GM10248 (cell line): Measurements from ENCODE around the gene CEP85L.

Experiments used
- CTCF ChIA-PET: fragments of 300-600 bp; sonication (Branson Sonifier 250); formaldehyde crosslinking; extraction: SDS; loops from one replicate; lab custom pipeline; 2021; ENCODE audit warnings: antibody characterized with exemption; lab: Yijun Ruan, JAX
- POLR2A ChIA-PET: fragments of 350-650 bp; sonication (Branson Sonifier 250); formaldehyde crosslinking; extraction: SDS; loops from one replicate; lab custom pipeline; 2020; ENCODE audit warnings: antibody characterized with exemption; lab: Yijun Ruan, JAX
- DNase-seq: peaks from one replicate; pipeline ENCODE4 v3.0.0; 2012; ENCODE audit errors: extremely low spot score
- CTCF ChIP-seq: IDR thresholded peaks from 2 replicates; pipeline ENCODE4 v1.5.1; 2012; ENCODE audit warnings: mild to moderate bottlenecking, low read depth; ENCODE audit errors: extremely low read depth, missing control alignments, control extremely low read depth

CEP85L gene

GRCh38 chr6:118507636-118508035 lies 143.8 kb downstream of the CEP85L start:
- ChIA-PET POLR2A (no interaction called here), CTCF (interaction anchor here (0.7 kb wide), 1 partner anchor 31 kb away, joined by 3 read pairs; no protein-coding TSS in a partner anchor)
- no peak for DNase-seq
- TF ChIP-seq CTCF = no peak

- POLR2A ChIA-PET = no interaction called here
- TF ChIP-seq CTCF = no peak
- CTCF ChIA-PET = no interaction called here
- DNase-seq = no peak
These were observed 145.2 kb downstream of the CEP85L start for GRCh38 chr6:118506071-118506638.

GRCh38 chr6:118505656-118506055 lies 145.7 kb downstream of the CEP85L start:
- no peak for TF ChIP-seq CTCF
- POLR2A ChIA-PET = no interaction called here
- DNase-seq = no peak
- CTCF ChIA-PET = no interaction called here

- ChIA-PET POLR2A (no interaction called here), CTCF (interaction anchor here (1.0 kb wide), 1 partner anchor 9 kb away, joined by 4 read pairs; no protein-coding TSS in a partner anchor)
- no peak for TF ChIP-seq CTCF
- no peak for DNase-seq
These were observed 146.8 kb downstream of the CEP85L start for GRCh38 chr6:118504611-118505010.

GRCh38 chr6:118502169-118502568 lies 149.2 kb downstream of the CEP85L start:
- POLR2A ChIA-PET = no interaction called here
- CTCF ChIA-PET = no interaction called here

GRCh38 chr6:118501765-118502164 lies 149.6 kb downstream of the CEP85L start:
- ChIA-PET POLR2A (no interaction called here), CTCF (interaction anchor here (2.2 kb wide), 1 partner anchor 9 kb away, joined by 6 read pairs; no protein-coding TSS in a partner anchor)
- DNase-seq = no peak
- TF ChIP-seq CTCF = no peak

More at GRCh38 chr6:118502169-118502568, 149.2 kb downstream of the CEP85L start:
- TF ChIP-seq CTCF = no peak
- no peak for DNase-seq

GRCh38 chr6:118501099-118501498 lies 150.3 kb downstream of the CEP85L start:
- TF ChIP-seq CTCF = no peak
- DNase-seq = no peak
- CTCF ChIA-PET = interaction anchor here (0.9 to 2.2 kb wide), 2 partner anchors 9 to 10 kb away, joined by 3 to 6 read pairs; no protein-coding TSS in a partner anchor
- POLR2A ChIA-PET = no interaction called here
